Neutrophil (primary cell): ENCODE results near the gene ADAMTSL5.
A peak's percentile ranks its signal among the peaks of the same experiment; 100 is the strongest.

ENCODE experiments used
- H3K27ac ChIP-seq: fragments of 200-600 bp; sonication (generic); 2 replicates; pipeline ENCODE4 v1.5.1; 2016; ENCODE audit warnings: mild to moderate bottlenecking, moderate library complexity
- H3K27me3 ChIP-seq: fragments of 200-600 bp; sonication (generic); 2 replicates; pipeline ENCODE4 v1.6.0; 2016; ENCODE audit warnings: mild to moderate bottlenecking
- H3K36me3 ChIP-seq: fragments of 200-600 bp; sonication (generic); 2 replicates; pipeline ENCODE4 v1.5.1; 2017
- H3K4me1 ChIP-seq, 2 experiments: fragments of 200-600 bp in 1 of 2; sonication (generic) in 1 of 2; 1 replicate in 1 of 2; 2 replicates in 1 of 2; pipeline versions ENCODE4 v1.5.1 to v1.6.1; 2013 to 2016; ENCODE audit warnings: low read depth in 1 of 2, low read length in 1 of 2, mild to moderate bottlenecking in 1 of 2, moderate library complexity in 1 of 2; ENCODE audit not compliant: control insufficient read depth in 1 of 2, insufficient read depth in 1 of 2
- H3K4me3 ChIP-seq, 2 experiments: fragments of 200-600 bp in 1 of 2; sonication (generic) in 1 of 2; 1 replicate in 1 of 2; 2 replicates in 1 of 2; pipeline ENCODE4 v1.5.1; 2013 to 2016; ENCODE audit warnings: low read depth in 1 of 2, low read length in 1 of 2, mild to moderate bottlenecking in 1 of 2, moderate library complexity in 1 of 2
- H3K9me3 ChIP-seq: fragments of 200-600 bp; sonication (generic); 2 replicates; pipeline ENCODE4 v1.5.1; 2016
- TF ChIP-seq, protein P1 (sequence below): fragments of 200-600 bp; sonication (generic); IDR thresholded peaks from 2 replicates; pipeline ENCODE4 v1.5.1; 2016; ENCODE audit warnings: antibody characterized with exemption

The ADAMTSL5 gene

GRCh38 chr19:1518471-1518870, 5.7 kb upstream of the ADAMTSL5 start:
- no peak overlapping the region for H3K4me3 ChIP-seq
- H3K27me3 ChIP-seq, result peaks cover 87% of the 10 kb centered on the region
- H3K9me3 ChIP-seq, result no peaks in the 10 kb centered on the region
- H3K4me1 ChIP-seq, result peaks cover 0 to 3% of the 10 kb centered on the region in 2 experiments
- TF ChIP-seq, protein P1, sequence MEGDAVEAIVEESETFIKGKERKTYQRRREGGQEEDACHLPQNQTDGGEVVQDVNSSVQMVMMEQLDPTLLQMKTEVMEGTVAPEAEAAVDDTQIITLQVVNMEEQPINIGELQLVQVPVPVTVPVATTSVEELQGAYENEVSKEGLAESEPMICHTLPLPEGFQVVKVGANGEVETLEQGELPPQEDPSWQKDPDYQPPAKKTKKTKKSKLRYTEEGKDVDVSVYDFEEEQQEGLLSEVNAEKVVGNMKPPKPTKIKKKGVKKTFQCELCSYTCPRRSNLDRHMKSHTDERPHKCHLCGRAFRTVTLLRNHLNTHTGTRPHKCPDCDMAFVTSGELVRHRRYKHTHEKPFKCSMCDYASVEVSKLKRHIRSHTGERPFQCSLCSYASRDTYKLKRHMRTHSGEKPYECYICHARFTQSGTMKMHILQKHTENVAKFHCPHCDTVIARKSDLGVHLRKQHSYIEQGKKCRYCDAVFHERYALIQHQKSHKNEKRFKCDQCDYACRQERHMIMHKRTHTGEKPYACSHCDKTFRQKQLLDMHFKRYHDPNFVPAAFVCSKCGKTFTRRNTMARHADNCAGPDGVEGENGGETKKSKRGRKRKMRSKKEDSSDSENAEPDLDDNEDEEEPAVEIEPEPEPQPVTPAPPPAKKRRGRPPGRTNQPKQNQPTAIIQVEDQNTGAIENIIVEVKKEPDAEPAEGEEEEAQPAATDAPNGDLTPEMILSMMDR, result no peak
- H3K27ac ChIP-seq, result no peak overlapping the region
- no peaks in the 10 kb centered on the region for H3K36me3 ChIP-seq

DNA sequence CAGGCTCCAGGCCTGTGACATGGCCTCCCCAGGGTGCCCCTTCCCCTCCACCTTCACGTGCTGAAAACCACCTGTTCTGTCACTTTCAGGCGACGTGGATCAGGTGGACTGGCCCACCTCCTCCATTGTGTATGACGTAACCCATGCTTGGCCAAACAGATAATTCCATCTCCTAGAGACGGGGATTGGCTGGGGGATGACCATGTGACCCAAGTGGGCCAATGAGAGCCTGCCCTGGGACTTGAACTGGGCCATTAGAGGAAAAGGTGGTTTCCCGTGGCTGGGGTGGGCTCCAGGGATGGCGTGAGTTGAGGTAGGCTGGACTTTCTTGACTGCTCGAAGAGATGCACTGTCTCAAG, 3.6 kb upstream of the ADAMTSL5 start:
- H3K9me3 ChIP-seq, result no peaks in the 10 kb centered on the region
- H3K4me1 ChIP-seq, result peaks cover 2 to 7% of the 10 kb centered on the region in 2 experiments
- H3K36me3 ChIP-seq, result no peaks in the 10 kb centered on the region
- no peak overlapping the region for H3K27ac ChIP-seq
- TF ChIP-seq, protein P1, result no peak
- no peak overlapping the region for H3K4me3 ChIP-seq
- H3K27me3 ChIP-seq, result peaks cover 87% of the 10 kb centered on the region

DNA sequence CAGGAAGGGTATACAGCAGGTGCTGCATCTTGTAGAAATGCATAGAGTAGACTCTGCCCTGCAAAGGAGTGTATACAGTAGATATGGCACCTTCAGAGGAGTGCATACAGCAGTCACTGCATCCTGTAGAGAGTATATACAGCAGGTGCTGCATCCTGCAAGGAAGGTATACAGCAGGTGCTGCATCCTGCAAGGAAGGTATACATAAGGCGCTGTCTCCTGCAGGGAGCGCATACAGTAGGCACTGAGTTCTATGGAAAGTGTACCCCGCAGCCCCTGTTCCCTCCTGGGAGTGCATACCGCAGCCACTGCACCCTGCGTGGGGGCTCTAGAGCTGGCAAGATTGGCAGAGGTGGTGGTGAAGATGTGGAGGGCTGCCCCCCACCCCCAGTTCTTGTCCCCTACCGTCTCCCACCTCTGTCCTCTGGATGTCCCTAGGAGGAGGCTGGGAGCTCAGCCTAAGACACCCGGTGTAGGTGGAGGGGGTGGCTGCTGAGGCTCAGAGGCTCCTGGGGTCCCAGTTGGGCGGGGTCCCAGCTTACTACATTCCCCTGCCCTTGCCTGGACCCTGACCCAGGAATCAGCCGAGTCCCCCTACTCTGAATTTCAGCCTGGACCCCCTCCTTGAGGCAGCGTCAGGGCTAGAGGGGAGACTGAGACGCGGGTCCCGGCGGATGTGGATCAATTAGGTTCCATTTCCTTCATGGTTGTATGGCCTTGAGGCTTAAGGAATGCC, 2.3 kb upstream of the ADAMTSL5 start:
- Histone ChIP-seq H3K4me1 (peaks cover 2 to 7% of the 10 kb centered on the region in 2 experiments), H3K4me3 (no peak overlapping the region), H3K27me3 (peaks cover 90% of the 10 kb centered on the region), H3K27ac (no peak overlapping the region), H3K9me3 (no peaks in the 10 kb centered on the region), H3K36me3 (no peaks in the 10 kb centered on the region)
- TF ChIP-seq, protein P1, result no peak

- H3K36me3 ChIP-seq, result no peaks in the 10 kb centered on the region
- no peak overlapping the region for H3K4me3 ChIP-seq
- H3K9me3 ChIP-seq, result no peaks in the 10 kb centered on the region
- H3K27me3 ChIP-seq, result peaks cover 92% of the 10 kb centered on the region
- peaks cover 2 to 7% of the 10 kb centered on the region in 2 experiments for H3K4me1 ChIP-seq
- H3K27ac ChIP-seq, result no peak overlapping the region
- TF ChIP-seq, protein P1, result no peak
These were observed 1.5 kb upstream of the ADAMTSL5 start for GRCh38 chr19:1514295-1514661.

DNA sequence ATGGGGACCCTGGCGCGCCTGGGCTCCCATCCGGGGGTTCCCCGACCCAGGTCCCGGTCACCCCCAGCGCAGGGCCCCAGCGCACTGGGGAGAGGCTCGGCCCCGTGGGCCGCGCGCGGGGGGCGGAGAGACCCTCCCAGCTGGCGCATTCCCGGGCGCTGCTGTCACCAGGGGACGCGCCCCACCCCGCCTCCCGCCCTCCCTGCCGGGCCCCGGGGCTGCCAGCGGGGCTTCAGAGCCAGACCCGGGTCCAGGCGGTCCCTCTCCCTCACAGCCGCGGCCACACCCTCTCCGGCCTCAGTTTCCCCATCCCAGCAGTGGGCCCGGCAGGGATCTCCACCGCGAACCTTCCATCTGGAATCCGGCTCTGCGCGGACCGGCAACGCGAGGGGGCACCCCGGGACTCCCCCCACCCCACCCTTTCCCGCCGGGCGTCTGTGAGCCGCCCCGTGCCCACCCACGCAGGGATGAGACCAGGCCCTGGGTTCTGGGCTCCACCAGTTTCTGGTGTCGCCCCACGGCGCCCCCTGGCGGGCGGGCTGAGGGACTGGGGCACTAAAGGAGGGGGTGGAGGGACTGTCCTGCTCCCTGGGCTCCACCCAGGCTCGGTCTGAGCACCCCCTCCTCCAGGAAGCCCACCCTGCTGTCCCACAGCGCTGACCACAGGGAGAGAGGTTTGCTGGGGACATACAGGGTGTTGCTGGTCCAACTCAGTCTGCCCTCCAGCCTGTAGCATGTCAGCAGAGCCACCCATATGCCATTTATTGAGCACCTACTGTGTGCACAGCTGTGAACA, 878 bp upstream of the ADAMTSL5 start:
- TF ChIP-seq, protein P1, result peak; percentile 44
- Histone ChIP-seq H3K36me3 (no peaks in the 10 kb centered on the region), H3K27me3 (peaks cover 94% of the 10 kb centered on the region), H3K4me3 (no peak overlapping the region), H3K9me3 (no peaks in the 10 kb centered on the region), H3K27ac (no peak overlapping the region), H3K4me1 (peaks cover 2 to 7% of the 10 kb centered on the region in 2 experiments)
